SK-N-SH treated with all-trans-retinoic acid at 6 μM for 48 hours (cell line): ENCODE measurements around the gene ZNF212.

ENCODE experiments used
- RARB ChIP-seq: fragments of 250-450 bp; sonication (Bioruptor Pico); IDR thresholded peaks from 2 replicates; pipeline ENCODE4 v1.8.0; 2021; ENCODE audit warnings: mild to moderate bottlenecking, moderate library complexity
- ZFP3 ChIP-seq: fragments of 250-450 bp; sonication (Bioruptor Pico); IDR thresholded peaks from 2 replicates; pipeline ENCODE4 v1.5.0; 2020; ENCODE audit warnings: mild to moderate bottlenecking, moderate library complexity
- TF ChIP-seq, protein P1 (sequence below): fragments of 250-450 bp; sonication (Bioruptor Pico); IDR thresholded peaks from 2 replicates; pipeline ENCODE4 v1.5.1; 2021; ENCODE audit warnings: mild to moderate bottlenecking, moderate library complexity

- TF ChIP-seq RARB (CRISPR knock-in tag) = no peak
- TF ChIP-seq, protein P1, sequence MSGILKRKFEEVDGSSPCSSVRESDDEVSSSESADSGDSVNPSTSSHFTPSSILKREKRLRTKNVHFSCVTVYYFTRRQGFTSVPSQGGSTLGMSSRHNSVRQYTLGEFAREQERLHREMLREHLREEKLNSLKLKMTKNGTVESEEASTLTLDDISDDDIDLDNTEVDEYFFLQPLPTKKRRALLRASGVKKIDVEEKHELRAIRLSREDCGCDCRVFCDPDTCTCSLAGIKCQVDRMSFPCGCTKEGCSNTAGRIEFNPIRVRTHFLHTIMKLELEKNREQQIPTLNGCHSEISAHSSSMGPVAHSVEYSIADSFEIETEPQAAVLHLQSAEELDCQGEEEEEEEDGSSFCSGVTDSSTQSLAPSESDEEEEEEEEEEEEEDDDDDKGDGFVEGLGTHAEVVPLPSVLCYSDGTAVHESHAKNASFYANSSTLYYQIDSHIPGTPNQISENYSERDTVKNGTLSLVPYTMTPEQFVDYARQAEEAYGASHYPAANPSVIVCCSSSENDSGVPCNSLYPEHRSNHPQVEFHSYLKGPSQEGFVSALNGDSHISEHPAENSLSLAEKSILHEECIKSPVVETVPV = no peak
- no peak for TF ChIP-seq ZFP3 (CRISPR knock-in tag)
Observed at GRCh38 chr7:149267733-149268132, 28.3 kb downstream of the ZNF212 start.
